ENCODE data around the gene CCS.
"Not testable (repeated sequence)": the region's sequence is repeated elsewhere in the genome, so short reads cannot be mapped to it uniquely, and the experiment has no call there.

CCS gene

GRCh38 chr11:66626382-66626781 lies 33.4 kb downstream of the CCS start:
- no peak for DNase-seq (ENCODE audit: low spot score)

GRCh38 chr11:66626926-66627325 lies 33.9 kb downstream of the CCS start:
- DNase-seq (ENCODE audit: low spot score): peak; percentile 72

GRCh38 chr11:66628061-66628603 lies 35.1 kb downstream of the CCS start:
- no peak for DNase-seq (ENCODE audit: low spot score)

GRCh38 chr11:66629356-66629755 lies 36.4 kb downstream of the CCS start:
- DNase-seq (ENCODE audit: low spot score): no peak

- DNase-seq (ENCODE audit: low spot score): no peak
These were observed 38.9 kb downstream of the CCS start for GRCh38 chr11:66631883-66632282.

- no peak for DNase-seq (ENCODE audit: low spot score)
These were observed 40.0 kb downstream of the CCS start for GRCh38 chr11:66632952-66633351.

- DNase-seq (ENCODE audit: low spot score): no peak
These were observed 43.4 kb downstream of the CCS start for GRCh38 chr11:66636411-66636810.

- no peak for DNase-seq (ENCODE audit: low spot score)
These were observed 44.7 kb downstream of the CCS start for GRCh38 chr11:66637557-66638176.

- DNase-seq (ENCODE audit: low spot score): peak; percentile 100
These were observed 45.4 kb downstream of the CCS start, which contains the start of gene RBM4 for GRCh38 chr11:66638177-66639065. Gene RBM4, plus strand, starts transcription at chr11:66638703. Its CDS starts 1,009 bp downstream, at chr11:66639712.

GRCh38 chr11:66639066-66639813 lies 46.3 kb downstream of the CCS start:
- DNase-seq (ENCODE audit: low spot score): peak; percentile 34

- not testable (repeated sequence) for DNase-seq (ENCODE audit: low spot score)
These were observed 46.9 kb downstream of the CCS start for GRCh38 chr11:66639814-66640340.

- no peak for DNase-seq (ENCODE audit: low spot score)
These were observed 48.8 kb downstream of the CCS start for GRCh38 chr11:66641834-66642233.

GRCh38 chr11:66643745-66644437 lies 50.9 kb downstream of the CCS start:
- DNase-seq (ENCODE audit: low spot score): no peak

- no peak for DNase-seq (ENCODE audit: low spot score)
These were observed 53.8 kb downstream of the CCS start for GRCh38 chr11:66646828-66647227.

- DNase-seq (ENCODE audit: low spot score): no peak
These were observed 56.9 kb downstream of the CCS start for GRCh38 chr11:66649903-66650302.

- DNase-seq (ENCODE audit: low spot score): no peak
These were observed 58.0 kb downstream of the CCS start for GRCh38 chr11:66651016-66651415.

- no peak for DNase-seq (ENCODE audit: low spot score)
These were observed 59.7 kb downstream of the CCS start for GRCh38 chr11:66652651-66653050.

- no peak for DNase-seq (ENCODE audit: low spot score)
These were observed 60.1 kb downstream of the CCS start for GRCh38 chr11:66653123-66653522.
